ENCODE data around the gene SRCAP. TPM values are rescaled to one million over a fixed set of nuclear protein-coding genes. Genes with fewer than 3 reads are reported as not detected.

Gene SRCAP
- total RNA-seq, 1 experiment from 2014 or later, result 58.5 TPM

GRCh38 chr16:30659507-30660423 is 39.2 kb upstream of the SRCAP start:
- CTCF ChIA-PET, result interaction anchor here (1.0 to 2.3 kb wide), 11 partner anchors 9 to 568 kb away, joined by 3 to 36 read pairs (median 5); partner anchors contain the start of genes DCTPP1, PHKG2, PRR14 and TBX6
- TF ChIP-seq ESRRA (CRISPR knock-in tag; IDR thresholded peaks at IDR 0.05; ENCODE audit: borderline replicate concordance) (no peak), JUN (CRISPR knock-in tag; IDR thresholded peaks at IDR 0.05) (no peak), RELA (CRISPR knock-in tag; IDR thresholded peaks at IDR 0.05; ENCODE audit: borderline replicate concordance) (no peak), E2F1 (CRISPR knock-in tag; IDR thresholded peaks at IDR 0.05) (no peak), ARID4B (CRISPR knock-in tag; IDR thresholded peaks at IDR 0.05; ENCODE audit: borderline replicate concordance) (0 out of 2 replicates have a peak, but pooled peaks have one; percentile 51), NFYB (CRISPR knock-in tag; conservative IDR thresholded peaks at IDR 0.05; ENCODE audit: low read depth) (no peak), ATF2 (CRISPR knock-in tag; IDR thresholded peaks at IDR 0.05; ENCODE audit: borderline replicate concordance, low read depth) (no peak), ZNF263 (CRISPR knock-in tag; IDR thresholded peaks at IDR 0.05; ENCODE audit: low read depth) (peak; percentile 95), ZNF425 (CRISPR knock-in tag; conservative IDR thresholded peaks at IDR 0.05) (no peak), KAT7 (CRISPR knock-in tag; IDR thresholded peaks at IDR 0.05; ENCODE audit: borderline replicate concordance) (no peak), RORB (CRISPR knock-in tag; IDR thresholded peaks at IDR 0.05) (no peak), FOXP1 (CRISPR knock-in tag; IDR thresholded peaks at IDR 0.05; ENCODE audit: borderline replicate concordance) (0 out of 2 replicates have a peak, but pooled peaks have one; percentile 34), ZNF671 (CRISPR knock-in tag; IDR thresholded peaks at IDR 0.05) (no peak)
- TF ChIP-seq, protein P1, sequence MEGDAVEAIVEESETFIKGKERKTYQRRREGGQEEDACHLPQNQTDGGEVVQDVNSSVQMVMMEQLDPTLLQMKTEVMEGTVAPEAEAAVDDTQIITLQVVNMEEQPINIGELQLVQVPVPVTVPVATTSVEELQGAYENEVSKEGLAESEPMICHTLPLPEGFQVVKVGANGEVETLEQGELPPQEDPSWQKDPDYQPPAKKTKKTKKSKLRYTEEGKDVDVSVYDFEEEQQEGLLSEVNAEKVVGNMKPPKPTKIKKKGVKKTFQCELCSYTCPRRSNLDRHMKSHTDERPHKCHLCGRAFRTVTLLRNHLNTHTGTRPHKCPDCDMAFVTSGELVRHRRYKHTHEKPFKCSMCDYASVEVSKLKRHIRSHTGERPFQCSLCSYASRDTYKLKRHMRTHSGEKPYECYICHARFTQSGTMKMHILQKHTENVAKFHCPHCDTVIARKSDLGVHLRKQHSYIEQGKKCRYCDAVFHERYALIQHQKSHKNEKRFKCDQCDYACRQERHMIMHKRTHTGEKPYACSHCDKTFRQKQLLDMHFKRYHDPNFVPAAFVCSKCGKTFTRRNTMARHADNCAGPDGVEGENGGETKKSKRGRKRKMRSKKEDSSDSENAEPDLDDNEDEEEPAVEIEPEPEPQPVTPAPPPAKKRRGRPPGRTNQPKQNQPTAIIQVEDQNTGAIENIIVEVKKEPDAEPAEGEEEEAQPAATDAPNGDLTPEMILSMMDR (IDR thresholded peaks at IDR 0.05), result no peak
- TF ChIP-seq, protein P2, sequence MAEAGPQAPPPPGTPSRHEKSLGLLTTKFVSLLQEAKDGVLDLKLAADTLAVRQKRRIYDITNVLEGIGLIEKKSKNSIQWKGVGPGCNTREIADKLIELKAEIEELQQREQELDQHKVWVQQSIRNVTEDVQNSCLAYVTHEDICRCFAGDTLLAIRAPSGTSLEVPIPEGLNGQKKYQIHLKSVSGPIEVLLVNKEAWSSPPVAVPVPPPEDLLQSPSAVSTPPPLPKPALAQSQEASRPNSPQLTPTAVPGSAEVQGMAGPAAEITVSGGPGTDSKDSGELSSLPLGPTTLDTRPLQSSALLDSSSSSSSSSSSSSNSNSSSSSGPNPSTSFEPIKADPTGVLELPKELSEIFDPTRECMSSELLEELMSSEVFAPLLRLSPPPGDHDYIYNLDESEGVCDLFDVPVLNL (CRISPR knock-in tag; IDR thresholded peaks at IDR 0.05; ENCODE audit: borderline replicate concordance, low read depth), result no peak
- TF ChIP-seq, protein P3, sequence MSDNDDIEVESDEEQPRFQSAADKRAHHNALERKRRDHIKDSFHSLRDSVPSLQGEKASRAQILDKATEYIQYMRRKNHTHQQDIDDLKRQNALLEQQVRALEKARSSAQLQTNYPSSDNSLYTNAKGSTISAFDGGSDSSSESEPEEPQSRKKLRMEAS (CRISPR knock-in tag; IDR thresholded peaks at IDR 0.05), result 0 out of 2 replicates have a peak, but pooled peaks have one; percentile 30
- Mint-ChIP-seq H3K9me3 (no peaks in the 10 kb centered on the region), H3K4me3 (peak overlapping the region; percentile 59), H3K27ac (no peak overlapping the region), H3K4me1 (peaks cover 9% of the 10 kb centered on the region), H3K36me3 (peaks cover 21% of the 10 kb centered on the region), H3K27me3 (ENCODE audit: low read depth) (peaks cover 45% of the 10 kb centered on the region)
- DNase-seq (ENCODE audit: low spot score), result no peak
- POLR2A ChIA-PET, result interaction anchor here (0.8 to 1.5 kb wide), 6 partner anchors 18 to 118 kb away, joined by 3 to 7 read pairs (median 3); partner anchors contain the start of genes PHKG2 and SRCAP
- no peak for ATAC-seq

Data from WTC11 (cell line).